Gastrocnemius medialis (tissue), 4 donors: Measurements from ENCODE around the gene ELOVL7.

Experiments
- CTCF ChIP-seq, 5 experiments: fragments of 450-650 bp in 3 of 5; fragments of 200-600 bp in 2 of 5; sonication (generic) in 2 of 5; IDR thresholded peaks in 4 of 5; conservative IDR thresholded peaks in 1 of 5; 1 replicate in 4 of 5; 2 replicates in 1 of 5; pipeline ENCODE4 v1.5.1; 2016 to 2019; ENCODE audit warnings: antibody characterized with exemption in 5 of 5, mild to moderate bottlenecking in 3 of 5, moderate library complexity in 3 of 5
- POLR2A ChIP-seq, 2 donors: fragments of 450-650 bp; IDR thresholded peaks; one replicate each; pipeline ENCODE4 v1.6.1; 2017; ENCODE audit warnings: antibody characterized with exemption in 2 of 2, mild to moderate bottlenecking in 2 of 2, moderate library complexity in 2 of 2

GRCh38 chr5:60852317-60852716 lies 8.2 kb upstream of the ELOVL7 start:
- TF ChIP-seq CTCF (IDR thresholded peaks at IDR 0.05 in 4 of 5, conservative IDR thresholded peaks at IDR 0.05 in 1 of 5) (no peak), POLR2A (IDR thresholded peaks at IDR 0.05) (no peak)
